SK-N-SH (cell line): ENCODE results near the gene NRP2. TPM values are rescaled to one million over a fixed set of nuclear protein-coding genes. Genes with fewer than 3 reads are reported as not detected.

Experiments
- CTCF ChIA-PET: fragments of 300-600, 350-600 bp; formaldehyde crosslinking; extraction: SDS; loops from one replicate; lab custom pipeline; 2021; lab: Yijun Ruan, JAX
- POLR2A ChIA-PET: fragments of 350-600 bp; sonication (Branson Sonifier 250); formaldehyde crosslinking; extraction: SDS; loops from one replicate; lab custom pipeline; 2020; ENCODE audit warnings: antibody characterized with exemption, inconsistent platforms; lab: Yijun Ruan, JAX
- DNase-seq: peaks from one replicate; pipeline ENCODE4 v3.0.0; 2012
- H2AFZ ChIP-seq: fragments of 200-600 bp; sonication (generic); 2 replicates; pipeline ENCODE4 v1.8.1; 2016; ENCODE audit warnings: antibody characterized with exemption, mild to moderate bottlenecking, low read depth
- H3F3A ChIP-seq: fragments of 200-600 bp; sonication (generic); replicated peaks from 2 replicates; pipeline ENCODE3; 2016; ENCODE audit warnings: antibody characterized with exemption, mild to moderate bottlenecking; ENCODE audit not compliant: insufficient read depth
- H3K27ac ChIP-seq, 2 experiments: fragments of 200-500 bp in 1 of 2; fragments of 200-600 bp in 1 of 2; sonication (Bioruptor generic) in 1 of 2; sonication (generic), shearing (Covaris generic) in 1 of 2; 2 replicates each; pipeline versions ENCODE4 v1.5.1 to v1.6.1; 2014 to 2016; ENCODE audit warnings: low read depth in 2 of 2, inconsistent platforms in 1 of 2, low read length in 1 of 2, mild to moderate bottlenecking in 1 of 2, mixed read lengths in 1 of 2
- H3K27me3 ChIP-seq: fragments of 200-600 bp; sonication (generic), shearing (Covaris generic); 2 replicates; pipeline ENCODE4 v1.6.1; 2016; ENCODE audit warnings: mixed run types; ENCODE audit not compliant: insufficient read depth
- H3K36me3 ChIP-seq, 2 experiments: fragments of 200-500 bp in 1 of 2; fragments of 200-600 bp in 1 of 2; sonication (Bioruptor generic) in 1 of 2; sonication (generic) in 1 of 2; replicated peaks in 1 of 2; 2 replicates each; pipeline versions ENCODE3 to v1.5.1; 2014 to 2016; ENCODE audit warnings: low read length in 1 of 2, mild to moderate bottlenecking in 1 of 2; ENCODE audit not compliant: insufficient read depth in 2 of 2, control insufficient read depth in 1 of 2
- H3K4me1 ChIP-seq, 2 experiments: fragments of 200-500 bp in 1 of 2; fragments of 200-600 bp in 1 of 2; sonication (Bioruptor generic) in 1 of 2; sonication (generic), shearing (Covaris generic) in 1 of 2; 2 replicates each; pipeline versions ENCODE4 v1.5.1 to v1.6.1; 2014 to 2016; ENCODE audit warnings: low read depth in 1 of 2, low read length in 1 of 2, mixed run types in 1 of 2; ENCODE audit not compliant: insufficient read depth in 2 of 2, control insufficient read depth in 1 of 2
- H3K4me2 ChIP-seq: fragments of 200-600 bp; sonication (generic), shearing (Covaris generic); 2 replicates; pipeline ENCODE4 v1.6.1; 2017; ENCODE audit warnings: mixed run types
- H3K4me3 ChIP-seq, 2 experiments: fragments of 200-500 bp in 1 of 2; fragments of 200-600 bp in 1 of 2; sonication (Bioruptor generic) in 1 of 2; sonication (generic), shearing (Covaris generic) in 1 of 2; 2 replicates each; pipeline versions ENCODE4 v1.5.1 to v1.8.1; 2014 to 2016; ENCODE audit warnings: low read depth in 2 of 2, inconsistent platforms in 1 of 2, low read length in 1 of 2, mild to moderate bottlenecking in 1 of 2, mixed read lengths in 1 of 2, moderate library complexity in 1 of 2
- H3K79me2 ChIP-seq: fragments of 200-600 bp; sonication (generic); 2 replicates; pipeline ENCODE4 v1.8.1; 2017; ENCODE audit warnings: mild to moderate bottlenecking; ENCODE audit not compliant: insufficient read depth
- H3K9ac ChIP-seq: fragments of 200-600 bp; sonication (generic); 2 replicates; pipeline ENCODE4 v1.6.1; 2017; ENCODE audit warnings: mixed run types
- H3K9me2 ChIP-seq: fragments of 200-600 bp; sonication (generic); 2 replicates; pipeline ENCODE4 v1.6.1; 2017; ENCODE audit warnings: mixed run types
- H3K9me3 ChIP-seq: fragments of 200-600 bp; sonication (generic); 2 replicates; pipeline ENCODE4 v1.6.1; 2017; ENCODE audit warnings: mixed run types, mild to moderate bottlenecking, moderate library complexity
- H4K20me1 ChIP-seq: fragments of 200-600 bp; sonication (generic); 2 replicates; pipeline ENCODE4 v1.6.1; 2017; ENCODE audit warnings: mild to moderate bottlenecking, mixed run types; ENCODE audit not compliant: insufficient read depth
- CTCF ChIP-seq: fragments of 200-600 bp; sonication (generic); IDR thresholded peaks from 2 replicates; pipeline ENCODE4 v1.6.1; 2017; ENCODE audit warnings: antibody characterized with exemption, mild to moderate bottlenecking, moderate library complexity
- ELF1 ChIP-seq: IDR thresholded peaks from 2 replicates; pipeline ENCODE4 v1.4.0; 2012
- EZH2phosphoT487 ChIP-seq: fragments of 200-600 bp; sonication (generic); IDR thresholded peaks from 2 replicates; pipeline ENCODE4 v1.6.1; 2017; ENCODE audit warnings: low read depth, mixed run types, mild to moderate bottlenecking, antibody characterized with exemption, moderate library complexity, borderline replicate concordance
- FOSL2 ChIP-seq: IDR thresholded peaks from 2 replicates; pipeline ENCODE4 v1.4.0; 2012; ENCODE audit warnings: low read depth, mild to moderate bottlenecking, moderate library complexity, borderline replicate concordance
- GABPA ChIP-seq: IDR thresholded peaks from 2 replicates; pipeline ENCODE4 v1.4.0; 2012; ENCODE audit warnings: low read depth, mild to moderate bottlenecking
- GATA2 ChIP-seq: sonication (generic); formaldehyde crosslinking; IDR thresholded peaks from 2 replicates; pipeline ENCODE4 v1.5.0; 2020; ENCODE audit warnings: mild to moderate bottlenecking, missing genetic modification reagents
- MAX ChIP-seq: IDR thresholded peaks from 2 replicates; pipeline ENCODE4 v1.4.0; 2012; ENCODE audit warnings: low read depth
- MEF2A ChIP-seq: IDR thresholded peaks from 2 replicates; pipeline ENCODE4 v1.4.0; 2012; ENCODE audit warnings: low read depth, borderline replicate concordance
- POLR2AphosphoS5 ChIP-seq: IDR thresholded peaks from 2 replicates; pipeline ENCODE4 v1.6.1; 2012; ENCODE audit warnings: low read depth, low read length
- RCOR1 ChIP-seq: fragments of 150-350 bp; IDR thresholded peaks from 2 replicates; pipeline ENCODE4 v1.6.1; 2017; ENCODE audit warnings: antibody characterized with exemption, low read length
- RXRA ChIP-seq: IDR thresholded peaks from 2 replicates; pipeline ENCODE4 v1.4.0; 2012; ENCODE audit warnings: low read depth, mild to moderate bottlenecking, borderline replicate concordance
- SMC3 ChIP-seq: IDR thresholded peaks from 2 replicates; pipeline ENCODE4 v1.6.1; 2012; ENCODE audit warnings: low read depth, low read length, improper control_type of control experiment
- TAF1 ChIP-seq: IDR thresholded peaks from 2 replicates; pipeline ENCODE4 v1.6.1; 2012; ENCODE audit warnings: low read depth, mild to moderate bottlenecking, low read length, moderate library complexity, borderline replicate concordance
- YY1 ChIP-seq: IDR thresholded peaks from 2 replicates; pipeline ENCODE4 v1.4.0; 2012; ENCODE audit warnings: low read depth, mild to moderate bottlenecking
- WGBS: methylation state at CpG from one replicate; pipeline ENCODE4 v1.1.6; 2017; ENCODE audit warnings: low lambda C conversion rate; 5-methylcytosine and 5-hydroxymethylcytosine counted together
- polyA plus RNA-seq, 3 experiments: library from polyadenylated mRNA; depleted of rRNA; stranded (reverse); fragments of >200 nt; gene quantifications; 2 replicates each; pipeline ENCODE4 v1.2.3, GENCODE V29; 2012

The NRP2 gene
- polyA plus RNA-seq, 1 of the 3 experiments (the other 2 are of a cell fraction) = 68.8 TPM

DNA sequence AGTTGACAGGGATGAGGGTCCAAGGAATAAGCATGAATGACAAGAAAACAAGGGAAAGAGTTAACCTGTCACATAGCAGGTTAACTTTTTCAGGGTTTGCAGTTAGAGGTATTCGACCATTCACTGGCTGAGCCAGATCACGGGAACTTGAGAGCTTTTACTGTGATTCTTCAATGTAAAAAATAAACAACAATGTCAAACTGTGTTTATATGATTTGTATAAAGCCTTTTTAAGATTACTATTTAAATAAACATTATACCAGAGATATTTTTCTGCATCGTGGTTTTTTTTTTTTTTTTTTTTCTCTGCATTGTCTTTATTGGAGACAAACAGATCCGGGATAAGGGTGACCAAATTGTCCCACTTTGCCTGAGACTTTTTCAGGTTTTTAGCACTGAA, 115.6 kb downstream of the NRP2 start:
- H3K79me2 ChIP-seq = no peaks in the 10 kb centered on the region
- H2AFZ ChIP-seq = no peak overlapping the region
- no peak for DNase-seq
- no peak overlapping the region for H3K4me3 ChIP-seq
- H3K9ac ChIP-seq = no peak overlapping the region
- no peaks in the 10 kb centered on the region for H3K9me2 ChIP-seq
- TF ChIP-seq POLR2AphosphoS5 = no peak
- no peak for TF ChIP-seq FOSL2
- TF ChIP-seq CTCF = no peak
- TF ChIP-seq ELF1 = no peak
- TF ChIP-seq EZH2phosphoT487 = no peak
- TF ChIP-seq MAX = no peak
- no peak for TF ChIP-seq MEF2A
- TF ChIP-seq RCOR1 = no peak
- TF ChIP-seq GATA2 (CRISPR knock-in tag) = no peak
- TF ChIP-seq GABPA = no peak
- TF ChIP-seq YY1 = no peak
- no peak for TF ChIP-seq SMC3
- H4K20me1 ChIP-seq = no peaks in the 10 kb centered on the region
- 94% methylated on average over 4 of the region's 4 CpGs for WGBS
- peaks cover 0 to 2% of the 10 kb centered on the region in 2 experiments; a peak in 1 of 4 replicates for H3K4me1 ChIP-seq
- POLR2A ChIA-PET = no interaction called here
- CTCF ChIA-PET = no interaction called here
- H3F3A ChIP-seq = no peaks in the 10 kb centered on the region
- H3K36me3 ChIP-seq = peaks cover 0 to 19% of the 10 kb centered on the region in 2 experiments
- H3K4me2 ChIP-seq = no peak overlapping the region
- no peak overlapping the region for H3K27ac ChIP-seq
- H3K27me3 ChIP-seq = no peaks in the 10 kb centered on the region
- H3K9me3 ChIP-seq = no peaks in the 10 kb centered on the region

GRCh38 chr2:205800224-205800623, 117.9 kb downstream of the NRP2 start:
- TF ChIP-seq TAF1 = no peak
- TF ChIP-seq RXRA = no peak
- Histone ChIP-seq H2AFZ (no peak overlapping the region), H3K4me3 (no peak overlapping the region), H3F3A (no peaks in the 10 kb centered on the region), H3K9me2 (no peaks in the 10 kb centered on the region), H3K9ac (no peak overlapping the region), H3K4me2 (no peak overlapping the region), H3K9me3 (no peaks in the 10 kb centered on the region), H3K36me3 (peaks cover 0 to 11% of the 10 kb centered on the region in 2 experiments), H3K27ac (no peak overlapping the region), H3K79me2 (no peaks in the 10 kb centered on the region), H3K27me3 (no peaks in the 10 kb centered on the region), H3K4me1 (peaks cover 0 to 2% of the 10 kb centered on the region in 2 experiments; a peak in 1 of 4 replicates), H4K20me1 (no peaks in the 10 kb centered on the region)
- WGBS = 87% methylated on average over 2 of the region's 2 CpGs
- POLR2A ChIA-PET = no interaction called here
- DNase-seq = no peak
- CTCF ChIA-PET = interaction anchor here (0.9 to 1.9 kb wide), 2 partner anchors 12 to 125 kb away, joined by 4 to 7 read pairs; no protein-coding TSS in a partner anchor
